Measurements from ENCODE around the gene ZSWIM8. TPM values are rescaled to one million over a fixed set of nuclear protein-coding genes. Genes with fewer than 3 reads are reported as not detected.

Gene ZSWIM8
- total and polyA plus RNA-seq, 2 of the 8 experiments (the other 6 are each of a cell fraction or from before 2014, with no cell fraction given): 44.7 to 99.7 TPM

DNA sequence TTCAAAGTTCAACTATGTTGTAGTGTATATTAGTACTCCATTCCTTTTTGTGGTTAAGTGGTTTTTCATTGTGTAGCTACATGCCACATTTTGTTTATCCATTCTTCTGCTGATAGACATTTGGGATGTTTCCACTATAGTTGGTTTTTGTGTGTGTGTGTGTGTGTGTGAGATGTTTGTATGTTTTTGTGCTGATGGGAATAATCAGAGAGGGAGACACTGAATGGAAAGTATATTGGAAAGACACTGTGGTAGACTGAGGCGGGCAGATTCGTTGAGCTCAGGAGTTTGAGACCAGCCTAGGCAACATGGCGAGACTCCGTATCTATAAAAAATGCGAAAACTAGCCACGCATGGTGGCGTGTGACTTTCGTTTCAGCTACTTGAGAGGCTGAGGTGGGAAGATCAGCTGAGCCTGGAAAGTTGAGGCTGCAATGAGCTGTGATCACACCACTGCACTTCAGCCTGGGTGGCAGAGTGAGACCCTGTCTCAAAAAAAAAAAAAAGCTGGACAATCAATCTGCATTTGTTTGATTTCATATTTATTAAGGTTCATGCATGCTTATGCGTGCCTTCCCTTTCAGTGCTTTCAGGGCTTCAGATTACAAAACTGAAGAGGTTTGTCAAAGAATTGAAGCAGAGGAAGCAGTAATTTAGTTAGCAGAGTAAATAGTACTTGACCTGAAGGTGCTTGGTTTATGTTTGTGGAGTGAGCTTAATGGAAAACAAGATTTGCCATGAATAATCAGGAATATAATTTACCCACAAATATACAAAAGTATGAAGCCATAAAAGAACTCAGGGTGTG is 26.5 kb upstream of the ZSWIM8 start (continued):
- no peak for TF ChIP-seq GTF2F1 (IDR thresholded peaks at IDR 0.05; ENCODE audit: borderline replicate concordance, low read depth, low read length)
